ENCODE results near the gene ZNF385C.

The ZNF385C gene

GRCh38 chr17:42061646-42062487, 36.4 kb downstream of the ZNF385C start:
- no peak for DNase-seq (ENCODE audit: extremely low read depth, low read depth)
- no peak for TF ChIP-seq CTCF (IDR thresholded peaks at IDR 0.05; ENCODE audit: low read depth, low read length, missing control alignments)
- no peak overlapping the region for H3K4me3 ChIP-seq (replicated peaks; ENCODE audit: low read depth, low read length)

GRCh38 chr17:42060231-42060630, 38.0 kb downstream of the ZNF385C start:
- no peak for TF ChIP-seq CTCF (IDR thresholded peaks at IDR 0.05; ENCODE audit: low read depth, low read length, missing control alignments)

GRCh38 chr17:42059815-42060214, 38.5 kb downstream of the ZNF385C start:
- no peak for TF ChIP-seq CTCF (IDR thresholded peaks at IDR 0.05; ENCODE audit: low read depth, low read length, missing control alignments)
- DNase-seq (ENCODE audit: extremely low read depth, low read depth), result no peak
- H3K4me3 ChIP-seq (replicated peaks; ENCODE audit: low read depth, low read length), result no peak overlapping the region

More at GRCh38 chr17:42060231-42060630, 38.0 kb downstream of the ZNF385C start:
- H3K4me3 ChIP-seq (replicated peaks; ENCODE audit: low read depth, low read length), result no peak overlapping the region
- no peak for DNase-seq (ENCODE audit: extremely low read depth, low read depth)

- TF ChIP-seq CTCF (IDR thresholded peaks at IDR 0.05; ENCODE audit: low read depth, low read length, missing control alignments), result no peak
- DNase-seq (ENCODE audit: extremely low read depth, low read depth), result no peak
- H3K4me3 ChIP-seq (replicated peaks; ENCODE audit: low read depth, low read length), result no peak overlapping the region
Observed at GRCh38 chr17:42058063-42058462, 40.2 kb downstream of the ZNF385C start.

- H3K4me3 ChIP-seq (replicated peaks; ENCODE audit: low read depth, low read length), result no peak overlapping the region
- DNase-seq (ENCODE audit: extremely low read depth, low read depth), result no peak
- TF ChIP-seq CTCF (IDR thresholded peaks at IDR 0.05; ENCODE audit: low read depth, low read length, missing control alignments), result no peak
Observed at GRCh38 chr17:42056635-42057034, 41.6 kb downstream of the ZNF385C start.

- no peak for TF ChIP-seq CTCF (IDR thresholded peaks at IDR 0.05; ENCODE audit: low read depth, low read length, missing control alignments)
- no peak for DNase-seq (ENCODE audit: extremely low read depth, low read depth)
Observed at GRCh38 chr17:42055496-42055895, 42.8 kb downstream of the ZNF385C start.

More at GRCh38 chr17:42055496-42055895, 42.8 kb downstream of the ZNF385C start:
- H3K4me3 ChIP-seq (replicated peaks; ENCODE audit: low read depth, low read length), result no peak overlapping the region
